SK-N-MC (cell line): ENCODE data around the gene TXLNG.

Experiments used
- EZH2 ChIP-seq: fragments of 200-600 bp; sonication (generic); IDR thresholded peaks from one replicate; pipeline ENCODE4 v1.6.1; 2017; ENCODE audit warnings: antibody characterized with exemption
- POLR2AphosphoS5 ChIP-seq: IDR thresholded peaks from 2 replicates; pipeline ENCODE4 v1.6.1; 2012; ENCODE audit warnings: mild to moderate bottlenecking, low read depth, low read length, borderline replicate concordance

DNA sequence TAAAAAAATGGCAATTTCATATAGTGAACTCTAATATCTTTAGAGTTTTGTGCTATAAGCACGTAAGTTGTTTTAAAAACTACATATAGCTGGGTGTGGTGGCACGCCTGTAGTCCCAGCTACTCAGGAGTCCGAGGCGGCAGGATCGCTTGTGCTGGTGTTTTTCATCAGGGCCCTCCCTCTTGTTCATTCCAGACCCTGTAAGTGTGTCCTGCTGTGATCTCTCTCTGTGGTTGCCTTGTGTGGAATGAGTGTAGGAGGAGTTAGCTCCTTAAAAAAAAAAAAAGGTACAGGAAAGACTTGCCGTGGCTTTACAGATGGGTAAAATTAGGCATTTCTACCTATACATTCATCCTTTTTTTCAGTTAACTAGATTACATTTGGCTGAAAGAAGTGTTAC lies 48.5 kb downstream of the TXLNG start:
- TF ChIP-seq EZH2 (no peak), POLR2AphosphoS5 (no peak)
